Tibial nerve (tissue), 4 donors: Measurements from ENCODE around the gene TAOK3. TPM values are rescaled to one million over a fixed set of nuclear protein-coding genes. Genes with fewer than 3 reads are reported as not detected.

ENCODE experiments used
- DNase-seq, 2 donors: peaks; one replicate each; pipeline ENCODE4 v3.0.0-alpha.2; 2019; ENCODE audit warnings: low spot score in 2 of 2
- H3K27ac ChIP-seq, 4 donors: fragments of 200-600 bp; sonication (generic) in 3 of 4; one replicate each; pipeline ENCODE4 v1.5.1; 2017 to 2019; ENCODE audit warnings: mild to moderate bottlenecking in 1 of 4
- H3K27me3 ChIP-seq, 2 donors: fragments of 200-600 bp; sonication (generic) in 1 of 2; one replicate each; pipeline versions ENCODE4 v1.5.1 to v1.6.0; 2017 to 2019
- H3K36me3 ChIP-seq, 3 donors: fragments of 200-600 bp; sonication (generic); one replicate each; pipeline ENCODE4 v1.5.1; 2018 to 2019
- H3K4me1 ChIP-seq, 4 donors: fragments of 200-600 bp; sonication (generic) in 3 of 4; one replicate each; pipeline ENCODE4 v1.5.1; 2017 to 2019
- H3K4me3 ChIP-seq, 4 donors: fragments of 200-600 bp; sonication (generic) in 3 of 4; one replicate each; pipeline ENCODE4 v1.5.1; 2017 to 2019; ENCODE audit warnings: mild to moderate bottlenecking in 1 of 4, moderate library complexity in 1 of 4
- H3K9me3 ChIP-seq, 4 donors: fragments of 200-600 bp; sonication (generic) in 3 of 4; one replicate each; pipeline ENCODE4 v1.5.1; 2017 to 2019
- CTCF ChIP-seq, 5 experiments: fragments of 200-600 bp in 3 of 5; fragments of 450-650 bp in 2 of 5; sonication (generic) in 3 of 5; IDR thresholded peaks; one replicate each; pipeline ENCODE4 v1.5.1; 2016 to 2019; ENCODE audit warnings: antibody characterized with exemption in 5 of 5, mild to moderate bottlenecking in 3 of 5, moderate library complexity in 2 of 5
- EP300 ChIP-seq, 2 donors: sonication (generic); formaldehyde crosslinking; IDR thresholded peaks; one replicate each; pipeline ENCODE4 v1.6.1; 2017; ENCODE audit warnings: antibody characterized with exemption in 2 of 2, mild to moderate bottlenecking in 1 of 2
- POLR2A ChIP-seq, 2 donors: fragments of 450-650 bp; IDR thresholded peaks; one replicate each; pipeline ENCODE4 v1.6.1; 2017; ENCODE audit warnings: antibody characterized with exemption in 2 of 2, mild to moderate bottlenecking in 2 of 2, moderate library complexity in 2 of 2
- WGBS, 2 donors: methylation state at CpG; one replicate each; pipeline ENCODE4 v1.1.5; 2018; 5-methylcytosine and 5-hydroxymethylcytosine counted together
- total RNA-seq, 4 donors: library from RNA; depleted of rRNA; stranded (reverse); fragments of >200 nt; gene quantifications; one replicate each; pipeline ENCODE4 v1.1.0, GENCODE V29; 2016

TAOK3 gene
- total RNA-seq, result 10 to 100 TPM; 43.7 to 99.0 (median 59.6) TPM

DNA sequence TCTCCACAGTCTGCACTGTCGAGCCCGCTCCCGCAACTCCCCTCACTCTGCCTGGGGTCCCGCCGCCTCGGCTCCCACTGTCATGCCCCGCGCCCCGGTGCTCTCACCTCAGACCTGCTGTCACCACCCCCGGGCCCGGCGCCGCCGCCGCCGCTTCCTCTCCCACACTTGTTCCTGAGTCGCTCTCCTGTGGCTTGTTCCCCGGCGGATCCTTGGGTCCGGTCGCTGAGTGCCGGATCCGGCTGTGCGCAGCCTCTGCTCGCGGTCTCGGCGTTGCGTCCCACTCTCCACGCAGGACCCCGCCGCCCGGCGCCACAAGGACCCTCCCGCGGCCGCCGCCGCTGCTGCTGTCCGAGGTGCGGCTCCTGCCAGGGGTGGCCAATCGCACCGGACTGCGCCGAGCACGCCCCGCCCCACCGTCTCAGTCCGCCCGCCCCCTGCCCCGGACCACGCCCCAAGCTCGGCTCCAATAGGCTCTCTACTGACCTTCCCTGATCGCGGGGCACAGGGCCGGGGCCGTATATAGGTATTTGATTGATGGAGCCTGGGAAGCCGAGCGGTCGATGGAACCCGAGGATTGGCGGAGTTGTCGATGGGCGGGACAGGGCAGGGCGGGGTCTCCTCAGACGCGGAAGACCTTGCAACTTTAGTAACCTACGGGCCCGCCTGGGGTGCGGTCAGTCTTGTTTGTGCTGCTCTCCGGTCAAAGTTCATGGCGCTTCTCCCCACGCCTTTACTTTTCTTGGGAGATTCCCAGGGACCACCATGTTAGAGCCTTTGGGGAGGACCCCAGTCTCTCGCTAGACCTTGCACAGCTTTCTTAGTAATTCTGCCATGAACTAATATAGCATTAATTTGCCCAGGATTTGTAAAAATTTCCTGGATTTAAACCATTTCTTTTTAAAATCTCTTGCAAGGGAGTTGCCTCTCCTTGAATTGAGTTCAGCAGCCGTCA is at the start of gene TAOK3:
Gene TAOK3 (minus strand): TSS at position 367 of the 955 bp plus-strand sequence. CDS start 117,340 bp downstream, outside the sequence.
- DNase-seq, result peak; percentile 98 to 99
- Histone ChIP-seq H3K27me3 (no peaks in the 10 kb centered on the region), H3K4me1 (peaks cover 0 to 60% (median 15%) of the 10 kb centered on the region in 4 donors), H3K27ac (peak within 1 kb of the TSS; percentile 58 to 97 (median 92)), H3K36me3 (no peaks in the 10 kb centered on the region), H3K9me3 (no peaks in the 10 kb centered on the region), H3K4me3 (peak within 1 kb of the TSS; percentile 71 to 87 (median 82))
- TF ChIP-seq EP300 (IDR thresholded peaks at IDR 0.05) (peak in 1 of 2 donors; percentile 94), POLR2A (IDR thresholded peaks at IDR 0.05) (peak; percentile 67 to 84), CTCF (IDR thresholded peaks at IDR 0.05) (no peak)
- 0 to 1% methylated on average over 45 to 72 of the region's 75 CpGs for WGBS, 2 donors

DNA sequence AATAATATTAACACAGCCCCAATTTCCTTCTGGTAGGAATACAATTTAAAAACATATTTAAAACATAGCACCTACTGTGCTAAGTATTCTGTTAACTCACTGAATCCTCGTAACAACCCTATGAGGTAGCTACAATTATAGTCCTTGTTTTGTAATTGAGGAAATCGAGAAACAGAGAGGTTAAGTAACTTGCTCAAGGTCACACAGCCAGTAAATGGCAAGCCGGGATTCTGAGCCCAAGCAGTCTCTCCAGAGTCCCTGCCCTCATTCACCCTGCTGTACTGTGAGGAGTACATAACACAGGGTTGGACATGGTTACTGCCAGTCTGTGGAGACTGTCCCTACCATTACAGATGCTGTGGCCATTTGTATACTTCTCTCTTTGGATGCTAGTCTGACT is 48.0 kb upstream of the TAOK3 start:
- TF ChIP-seq CTCF (IDR thresholded peaks at IDR 0.05) (no peak), EP300 (IDR thresholded peaks at IDR 0.05) (no peak), POLR2A (IDR thresholded peaks at IDR 0.05) (no peak)
- no peaks in the 10 kb centered on the region for H3K4me1 ChIP-seq
- WGBS, 2 donors, result 85 to 92% methylated on average over 3 of the region's 3 CpGs
- no peak overlapping the region for H3K27ac ChIP-seq
- DNase-seq, result no peak
- no peaks in the 10 kb centered on the region for H3K9me3 ChIP-seq
- peaks cover 0 to 36% (median 5%) of the 10 kb centered on the region in 3 donors for H3K36me3 ChIP-seq
- no peak overlapping the region for H3K4me3 ChIP-seq
- H3K27me3 ChIP-seq, result no peaks in the 10 kb centered on the region

DNA sequence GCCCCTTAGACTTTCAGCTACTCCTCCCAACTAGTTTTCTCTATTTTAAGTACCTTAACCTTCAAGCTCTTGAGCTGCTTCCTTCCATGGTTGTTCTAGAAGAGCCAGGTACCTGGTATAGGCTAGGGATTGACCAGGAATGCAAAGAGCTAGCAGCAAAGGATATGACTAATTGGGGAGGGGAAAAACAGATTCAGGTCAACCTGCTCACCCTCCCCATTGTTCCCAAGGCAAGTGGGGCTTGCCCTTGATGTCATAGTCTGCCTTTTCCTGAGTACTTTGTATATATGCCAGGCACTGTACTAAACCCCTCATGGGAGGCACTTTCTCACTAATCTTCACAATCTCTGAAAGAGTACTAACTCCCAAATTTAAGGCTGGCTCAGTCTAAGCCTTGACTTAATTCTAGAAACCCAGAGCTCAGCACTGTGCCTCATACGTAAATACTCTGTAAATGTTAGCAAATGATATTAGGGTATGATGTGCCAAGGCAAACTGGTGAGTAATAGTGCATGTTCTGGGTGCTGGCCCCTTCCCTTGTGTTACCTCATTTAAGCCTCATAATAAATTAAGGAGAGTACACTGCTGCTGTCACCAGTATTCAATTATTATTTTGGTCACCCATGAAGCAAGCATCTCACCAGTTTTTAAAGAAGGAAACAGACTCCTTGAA is 45.8 kb upstream of the TAOK3 start:
- no peak for DNase-seq
- no peaks in the 10 kb centered on the region for H3K9me3 ChIP-seq
- no peaks in the 10 kb centered on the region for H3K4me1 ChIP-seq
- H3K27ac ChIP-seq, result no peak overlapping the region
- no peaks in the 10 kb centered on the region for H3K27me3 ChIP-seq
- H3K4me3 ChIP-seq, result no peak overlapping the region
- 82 to 94% methylated on average over 1 of the region's 1 CpG for WGBS, 2 donors
- H3K36me3 ChIP-seq, result peaks cover 0 to 57% (median 13%) of the 10 kb centered on the region in 3 donors
- no peak for TF ChIP-seq EP300 (IDR thresholded peaks at IDR 0.05)
- TF ChIP-seq POLR2A (IDR thresholded peaks at IDR 0.05), result no peak
- no peak for TF ChIP-seq CTCF (IDR thresholded peaks at IDR 0.05)

- TF ChIP-seq POLR2A (IDR thresholded peaks at IDR 0.05) (no peak), CTCF (IDR thresholded peaks at IDR 0.05) (no peak), EP300 (IDR thresholded peaks at IDR 0.05) (no peak)
- H3K4me1 ChIP-seq, result no peaks in the 10 kb centered on the region
- H3K4me3 ChIP-seq, result no peak overlapping the region
- no peaks in the 10 kb centered on the region for H3K9me3 ChIP-seq
- H3K36me3 ChIP-seq, result peaks cover 0 to 63% (median 13%) of the 10 kb centered on the region in 3 donors
- no peaks in the 10 kb centered on the region for H3K27me3 ChIP-seq
- 97 to 98% methylated on average over 3 of the region's 3 CpGs for WGBS, 2 donors
- H3K27ac ChIP-seq, result no peak overlapping the region
- DNase-seq, result no peak
Measured at GRCh38 chr12:118417942-118418341, 45.2 kb upstream of the TAOK3 start.
